ENCODE measurements around the gene CLDN12. TPM values are rescaled to one million over a fixed set of nuclear protein-coding genes. Genes with fewer than 3 reads are reported as not detected.

CLDN12 gene
- total and polyA plus RNA-seq, 2 of the 13 experiments (the other 11 are each of a cell fraction or from before 2014, with no cell fraction given): 44.1 to 114 TPM

GRCh38 chr7:90445633-90446032 lies 42.4 kb downstream of the CLDN12 start:
- Histone ChIP-seq H3K4me1 (ENCODE audit: insufficient read depth, low read length) (no peaks in the 10 kb centered on the region), H2AFZ (ENCODE audit: low read length) (no peak overlapping the region), H3K9ac (ENCODE audit: insufficient read depth, low read depth, low read length) (no peak overlapping the region), H3K27me3 (ENCODE audit: control insufficient read depth in 1 of 2, insufficient read depth in 2 of 2, low read length in 2 of 2) (no peaks in the 10 kb centered on the region), H3K4me2 (ENCODE audit: low read depth, low read length) (no peak overlapping the region), H3K4me3 (replicated peaks in 1 of 3; ENCODE audit: insufficient read depth in 1 of 3, low read depth in 2 of 3, low read length in 3 of 3) (no peak overlapping the region), H4K20me1 (ENCODE audit: insufficient read depth, low read length) (no peaks in the 10 kb centered on the region), H3K79me2 (ENCODE audit: insufficient read depth, low read length) (no peaks in the 10 kb centered on the region), H3K36me3 (replicated peaks in 1 of 2; ENCODE audit: control insufficient read depth in 1 of 2, insufficient read depth in 2 of 2, low read length in 2 of 2) (no peaks in the 10 kb centered on the region), H3K27ac (ENCODE audit: extremely low read length, insufficient read depth, low read length) (no peak overlapping the region), H3K9me3 (ENCODE audit: low read length) (no peaks in the 10 kb centered on the region)
- WGBS (ENCODE audit: low lambda C conversion rate): 0% methylated on average over 2 of the region's 2 CpGs
- FAIRE-seq (no peak), DNase-seq (ENCODE audit: low spot score) (no peak), ATAC-seq (no peak)
- TF ChIP-seq ZNF530 (CRISPR knock-in tag; IDR thresholded peaks at IDR 0.05; ENCODE audit: low read depth) (no peak), ZKSCAN5 (CRISPR knock-in tag; IDR thresholded peaks at IDR 0.05) (no peak), TERF1 (CRISPR knock-in tag; IDR thresholded peaks at IDR 0.05) (no peak), CEBPZ (IDR thresholded peaks at IDR 0.05; ENCODE audit: low read length) (no peak), PLSCR1 (CRISPR knock-in tag; IDR thresholded peaks at IDR 0.05; ENCODE audit: borderline replicate concordance) (no peak), ZNF549 (CRISPR knock-in tag; IDR thresholded peaks at IDR 0.05) (no peak), PCBP2 (optimal IDR thresholded peaks at IDR 0.05; ENCODE audit: low read depth, low read length, poor library complexity, severe bottlenecking) (no peak), NFE2L2 (IDR thresholded peaks at IDR 0.05; ENCODE audit: low read length) (no peak), NFE2L1 (CRISPR knock-in tag; IDR thresholded peaks at IDR 0.05; ENCODE audit: borderline replicate concordance) (no peak), POLR2G (IDR thresholded peaks at IDR 0.05; ENCODE audit: low read depth, low read length) (no peak), CC2D1A (CRISPR knock-in tag; IDR thresholded peaks at IDR 0.05) (no peak), MXI1 (IDR thresholded peaks at IDR 0.05; ENCODE audit: borderline replicate concordance, low read depth, low read length) (no peak), NFIB (CRISPR knock-in tag; IDR thresholded peaks at IDR 0.05; ENCODE audit: borderline replicate concordance) (no peak), ETS1 (CRISPR knock-in tag; IDR thresholded peaks at IDR 0.05) (no peak), HNF4A (CRISPR knock-in tag; IDR thresholded peaks at IDR 0.05) (no peak), TGIF2 (CRISPR knock-in tag; IDR thresholded peaks at IDR 0.05) (no peak), ZNF484 (CRISPR knock-in tag; IDR thresholded peaks at IDR 0.05; ENCODE audit: borderline replicate concordance, low read depth) (no peak), DNMT1 (CRISPR knock-in tag; IDR thresholded peaks at IDR 0.05) (no peak), SRSF4 (IDR thresholded peaks at IDR 0.05; ENCODE audit: low read depth, low read length, poor library complexity, severe bottlenecking) (no peak)
- POLR2A ChIA-PET: no interaction called here
- BruUV-seq (replicated peaks): no TSS peak
- in situ Hi-C loops (cut with HindIII; ENCODE audit: extremely low pct_ligation_motif_present, low pct_unique_long_range_greater_than_20kb) (no loop called here), intact Hi-C loops (cut with micrococcal nuclease; ENCODE audit: unreplicated experiment) (no loop called here)
- CTCF ChIA-PET (ENCODE audit: low intra/inter-chr PET ratio, low total read pairs): no interaction called here

Data from HepG2 (cell line).